GM10266 (cell line): ENCODE data around the gene OGT.

Experiments used
- DNase-seq: peaks from one replicate; pipeline ENCODE4 v3.0.0; 2012; ENCODE audit errors: extremely low spot score
- TF ChIP-seq, protein P1 (sequence below): IDR thresholded peaks from 2 replicates; pipeline ENCODE4 v1.5.1; 2012; ENCODE audit warnings: mild to moderate bottlenecking, low read depth; ENCODE audit not compliant: control insufficient read depth, insufficient read depth; ENCODE audit errors: missing control alignments

OGT gene

GRCh38 chrX:71532078-71532752, 689 bp upstream of the OGT start:
- DNase-seq = no peak
- TF ChIP-seq, protein P1, sequence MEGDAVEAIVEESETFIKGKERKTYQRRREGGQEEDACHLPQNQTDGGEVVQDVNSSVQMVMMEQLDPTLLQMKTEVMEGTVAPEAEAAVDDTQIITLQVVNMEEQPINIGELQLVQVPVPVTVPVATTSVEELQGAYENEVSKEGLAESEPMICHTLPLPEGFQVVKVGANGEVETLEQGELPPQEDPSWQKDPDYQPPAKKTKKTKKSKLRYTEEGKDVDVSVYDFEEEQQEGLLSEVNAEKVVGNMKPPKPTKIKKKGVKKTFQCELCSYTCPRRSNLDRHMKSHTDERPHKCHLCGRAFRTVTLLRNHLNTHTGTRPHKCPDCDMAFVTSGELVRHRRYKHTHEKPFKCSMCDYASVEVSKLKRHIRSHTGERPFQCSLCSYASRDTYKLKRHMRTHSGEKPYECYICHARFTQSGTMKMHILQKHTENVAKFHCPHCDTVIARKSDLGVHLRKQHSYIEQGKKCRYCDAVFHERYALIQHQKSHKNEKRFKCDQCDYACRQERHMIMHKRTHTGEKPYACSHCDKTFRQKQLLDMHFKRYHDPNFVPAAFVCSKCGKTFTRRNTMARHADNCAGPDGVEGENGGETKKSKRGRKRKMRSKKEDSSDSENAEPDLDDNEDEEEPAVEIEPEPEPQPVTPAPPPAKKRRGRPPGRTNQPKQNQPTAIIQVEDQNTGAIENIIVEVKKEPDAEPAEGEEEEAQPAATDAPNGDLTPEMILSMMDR = no peak

DNA sequence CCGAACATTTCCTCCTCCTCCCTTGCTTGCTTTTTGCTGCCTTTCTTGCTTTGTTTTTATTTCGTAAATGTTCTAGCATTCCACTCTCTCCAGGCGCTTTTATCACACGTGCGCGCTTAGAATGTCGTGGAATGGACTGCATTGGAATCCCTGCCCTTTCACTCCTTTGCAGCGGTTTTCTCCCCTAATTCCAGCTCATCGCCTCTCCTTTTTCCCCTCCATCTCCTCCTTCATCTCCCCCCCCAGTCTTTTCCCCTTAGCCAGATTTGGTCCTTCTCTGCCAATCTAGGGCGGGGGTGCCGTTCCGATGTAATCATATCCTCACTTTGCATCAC, 579 bp downstream of the OGT start:
- TF ChIP-seq, protein P1 = no peak
- DNase-seq = no peak

GRCh38 chrX:71533851-71534561, 1.1 kb downstream of the OGT start:
- DNase-seq = peak; percentile 9
- TF ChIP-seq, protein P1 = no peak

GRCh38 chrX:71534773-71535544, 2.1 kb downstream of the OGT start:
- DNase-seq = no peak
- TF ChIP-seq, protein P1 = no peak

- TF ChIP-seq, protein P1 = no peak
- DNase-seq = no peak
Observed at GRCh38 chrX:71536285-71536684, 3.4 kb downstream of the OGT start.

DNA sequence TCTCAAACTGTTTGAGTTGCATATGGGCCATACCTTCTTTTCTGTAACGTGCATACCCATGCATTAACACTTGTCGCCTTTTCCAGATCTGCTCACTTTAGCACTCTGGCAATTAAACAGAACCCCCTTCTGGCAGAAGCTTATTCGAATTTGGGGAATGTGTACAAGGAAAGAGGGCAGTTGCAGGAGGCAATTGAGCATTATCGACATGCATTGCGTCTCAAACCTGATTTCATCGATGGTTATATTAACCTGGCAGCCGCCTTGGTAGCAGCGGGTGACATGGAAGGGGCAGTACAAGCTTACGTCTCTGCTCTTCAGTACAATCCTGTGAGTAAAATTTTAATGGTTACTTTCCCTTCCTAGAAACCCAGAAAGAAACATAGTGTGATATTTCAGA, 4.8 kb downstream of the OGT start:
- no peak for DNase-seq
- TF ChIP-seq, protein P1 = no peak
